ENCODE data around the gene FAM184A. TPM values are rescaled to one million over a fixed set of nuclear protein-coding genes. Genes with fewer than 3 reads are reported as not detected.

FAM184A gene
- total and polyA plus RNA-seq, 2 of the 13 experiments (the other 11 are each of a cell fraction or from before 2014, with no cell fraction given) = 7.0 to 18.0 TPM

GRCh38 chr6:119077643-119078375, 655 bp downstream of the FAM184A start (continued):
- TF ChIP-seq HIVEP1 (CRISPR knock-in tag; IDR thresholded peaks at IDR 0.05) (0 out of 2 replicates have a peak, but pooled peaks have one; percentile 69), TEAD3 (CRISPR knock-in tag; optimal IDR thresholded peaks at IDR 0.05; ENCODE audit: borderline replicate concordance) (peak; percentile 72), ZNF367 (CRISPR knock-in tag; IDR thresholded peaks at IDR 0.05; ENCODE audit: borderline replicate concordance) (peak; percentile 77; the same call in 1 of the 2 replicates), HNF4G (IDR thresholded peaks at IDR 0.05; ENCODE audit: borderline replicate concordance, low read depth, low read length) (no peak), HNF4G (CRISPR knock-in tag; IDR thresholded peaks at IDR 0.05; ENCODE audit: borderline replicate concordance, low read depth) (peak; percentile 49; the same call in 1 of the 2 replicates), ZBTB1 (CRISPR knock-in tag; IDR thresholded peaks at IDR 0.05; ENCODE audit: borderline replicate concordance) (peak; percentile 64; the same call in 1 of the 2 replicates), CBX5 (CRISPR knock-in tag; IDR thresholded peaks at IDR 0.05; ENCODE audit: borderline replicate concordance) (peak; percentile 81; the same call in 1 of the 2 replicates), NR2C2 (CRISPR knock-in tag; IDR thresholded peaks at IDR 0.05; ENCODE audit: borderline replicate concordance) (0 out of 2 replicates have a peak, but pooled peaks have one; percentile 39), BCL6 (CRISPR knock-in tag; IDR thresholded peaks at IDR 0.05) (peak; percentile 50; the same call in 1 of the 2 replicates), PHF5A (CRISPR knock-in tag; IDR thresholded peaks at IDR 0.05; ENCODE audit: low read depth, unreplicated experiment) (peak; percentile 24), ZNF607 (CRISPR knock-in tag; IDR thresholded peaks at IDR 0.05; ENCODE audit: borderline replicate concordance) (no peak), POGZ (CRISPR knock-in tag; IDR thresholded peaks at IDR 0.05) (peak; percentile 68), SETDB1 (CRISPR knock-in tag; IDR thresholded peaks at IDR 0.05; ENCODE audit: borderline replicate concordance) (no peak), TCF7 (IDR thresholded peaks at IDR 0.05; ENCODE audit: low read depth) (no peak), ZNF790 (CRISPR knock-in tag; IDR thresholded peaks at IDR 0.05; ENCODE audit: borderline replicate concordance) (0 out of 2 replicates have a peak, but pooled peaks have one; percentile 20), FOXO4 (CRISPR knock-in tag; conservative IDR thresholded peaks at IDR 0.05) (peak; percentile 99), ZNF180 (CRISPR knock-in tag; IDR thresholded peaks at IDR 0.05; ENCODE audit: borderline replicate concordance, low read depth) (no peak), SRSF9 (IDR thresholded peaks at IDR 0.05; ENCODE audit: borderline replicate concordance, insufficient read depth, low read depth, low read length, poor library complexity, severe bottlenecking) (no peak), HINFP (CRISPR knock-in tag; IDR thresholded peaks at IDR 0.05; ENCODE audit: low read depth) (peak; percentile 52; the same call in 1 of the 2 replicates), KLF6 (CRISPR knock-in tag; IDR thresholded peaks at IDR 0.05) (0 out of 2 replicates have a peak, but pooled peaks have one; percentile 25)
- TF ChIP-seq, protein P1, sequence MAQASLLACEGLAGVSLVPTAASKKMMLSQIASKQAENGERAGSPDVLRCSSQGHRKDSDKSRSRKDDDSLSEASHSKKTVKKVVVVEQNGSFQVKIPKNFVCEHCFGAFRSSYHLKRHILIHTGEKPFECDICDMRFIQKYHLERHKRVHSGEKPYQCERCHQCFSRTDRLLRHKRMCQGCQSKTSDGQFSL (CRISPR knock-in tag; IDR thresholded peaks at IDR 0.05) = 0 out of 2 replicates have a peak, but pooled peaks have one; percentile 16
- TF ChIP-seq, protein P2, sequence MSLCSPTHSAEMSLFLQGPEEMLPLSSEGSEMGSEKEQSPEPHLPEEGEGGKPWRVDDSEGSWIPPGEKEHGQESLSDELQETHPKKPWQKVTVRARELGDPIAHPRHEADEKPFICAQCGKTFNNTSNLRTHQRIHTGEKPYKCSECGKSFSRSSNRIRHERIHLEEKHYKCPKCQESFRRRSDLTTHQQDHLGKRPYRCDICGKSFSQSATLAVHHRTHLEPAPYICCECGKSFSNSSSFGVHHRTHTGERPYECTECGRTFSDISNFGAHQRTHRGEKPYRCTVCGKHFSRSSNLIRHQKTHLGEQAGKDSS (CRISPR knock-in tag; IDR thresholded peaks at IDR 0.05; ENCODE audit: borderline replicate concordance, low read depth) = peak; percentile 69
- TF ChIP-seq, protein P3, sequence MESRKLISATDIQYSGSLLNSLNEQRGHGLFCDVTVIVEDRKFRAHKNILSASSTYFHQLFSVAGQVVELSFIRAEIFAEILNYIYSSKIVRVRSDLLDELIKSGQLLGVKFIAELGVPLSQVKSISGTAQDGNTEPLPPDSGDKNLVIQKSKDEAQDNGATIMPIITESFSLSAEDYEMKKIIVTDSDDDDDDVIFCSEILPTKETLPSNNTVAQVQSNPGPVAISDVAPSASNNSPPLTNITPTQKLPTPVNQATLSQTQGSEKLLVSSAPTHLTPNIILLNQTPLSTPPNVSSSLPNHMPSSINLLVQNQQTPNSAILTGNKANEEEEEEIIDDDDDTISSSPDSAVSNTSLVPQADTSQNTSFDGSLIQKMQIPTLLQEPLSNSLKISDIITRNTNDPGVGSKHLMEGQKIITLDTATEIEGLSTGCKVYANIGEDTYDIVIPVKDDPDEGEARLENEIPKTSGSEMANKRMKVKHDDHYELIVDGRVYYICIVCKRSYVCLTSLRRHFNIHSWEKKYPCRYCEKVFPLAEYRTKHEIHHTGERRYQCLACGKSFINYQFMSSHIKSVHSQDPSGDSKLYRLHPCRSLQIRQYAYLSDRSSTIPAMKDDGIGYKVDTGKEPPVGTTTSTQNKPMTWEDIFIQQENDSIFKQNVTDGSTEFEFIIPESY (CRISPR knock-in tag; IDR thresholded peaks at IDR 0.05) = 0 out of 2 replicates have a peak, but pooled peaks have one; percentile 20
